GM12872 (cell line): ENCODE results near the gene PDE4C.

Experiments used
- TF ChIP-seq, protein P1 (sequence below): IDR thresholded peaks from 3 replicates; pipeline ENCODE4 v1.5.1; 2011; ENCODE audit warnings: low read depth, mild to moderate bottlenecking, low read length, moderate library complexity; ENCODE audit not compliant: insufficient read depth

The PDE4C gene

DNA sequence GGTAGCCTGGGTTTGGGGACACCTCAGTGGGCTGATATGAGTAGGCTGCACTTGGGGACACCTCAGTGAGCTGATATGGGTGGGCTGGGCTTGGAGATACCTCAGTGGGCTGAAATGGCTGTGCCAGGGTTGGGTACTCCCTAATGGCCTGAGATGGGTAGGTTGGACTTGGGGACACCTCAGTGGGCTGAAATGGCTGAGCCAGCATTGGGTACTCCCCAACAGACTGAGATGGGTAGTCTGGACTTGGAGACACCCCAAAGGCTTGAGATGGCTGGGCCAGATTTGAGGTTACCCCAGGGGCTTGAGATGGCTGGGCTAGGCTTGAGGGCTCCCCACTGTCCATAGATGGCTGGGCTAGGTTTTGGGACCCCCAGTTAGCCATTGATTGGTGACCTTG is 35.9 kb upstream of the PDE4C start:
- TF ChIP-seq, protein P1, sequence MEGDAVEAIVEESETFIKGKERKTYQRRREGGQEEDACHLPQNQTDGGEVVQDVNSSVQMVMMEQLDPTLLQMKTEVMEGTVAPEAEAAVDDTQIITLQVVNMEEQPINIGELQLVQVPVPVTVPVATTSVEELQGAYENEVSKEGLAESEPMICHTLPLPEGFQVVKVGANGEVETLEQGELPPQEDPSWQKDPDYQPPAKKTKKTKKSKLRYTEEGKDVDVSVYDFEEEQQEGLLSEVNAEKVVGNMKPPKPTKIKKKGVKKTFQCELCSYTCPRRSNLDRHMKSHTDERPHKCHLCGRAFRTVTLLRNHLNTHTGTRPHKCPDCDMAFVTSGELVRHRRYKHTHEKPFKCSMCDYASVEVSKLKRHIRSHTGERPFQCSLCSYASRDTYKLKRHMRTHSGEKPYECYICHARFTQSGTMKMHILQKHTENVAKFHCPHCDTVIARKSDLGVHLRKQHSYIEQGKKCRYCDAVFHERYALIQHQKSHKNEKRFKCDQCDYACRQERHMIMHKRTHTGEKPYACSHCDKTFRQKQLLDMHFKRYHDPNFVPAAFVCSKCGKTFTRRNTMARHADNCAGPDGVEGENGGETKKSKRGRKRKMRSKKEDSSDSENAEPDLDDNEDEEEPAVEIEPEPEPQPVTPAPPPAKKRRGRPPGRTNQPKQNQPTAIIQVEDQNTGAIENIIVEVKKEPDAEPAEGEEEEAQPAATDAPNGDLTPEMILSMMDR, result no peak

DNA sequence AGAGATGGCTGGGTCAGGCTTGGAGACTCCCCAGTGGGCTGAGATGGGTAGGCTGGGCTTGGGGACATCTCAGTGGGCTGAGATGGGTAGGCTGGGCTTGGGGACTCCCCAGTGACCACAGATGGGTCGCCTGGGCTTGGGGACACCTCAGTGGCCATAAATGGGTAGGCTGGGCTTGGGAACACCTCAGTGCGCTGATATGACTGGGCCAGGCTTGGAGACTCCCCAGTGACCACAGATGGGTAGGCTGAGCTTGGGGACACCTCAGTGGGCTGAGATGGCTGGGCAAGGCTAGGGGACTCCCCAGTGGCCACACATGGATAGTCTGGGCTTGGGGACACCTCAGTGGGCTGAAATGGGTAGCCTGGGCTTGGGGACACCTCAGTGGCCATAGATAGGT is 35.2 kb upstream of the PDE4C start:
- TF ChIP-seq, protein P1, result no peak

DNA sequence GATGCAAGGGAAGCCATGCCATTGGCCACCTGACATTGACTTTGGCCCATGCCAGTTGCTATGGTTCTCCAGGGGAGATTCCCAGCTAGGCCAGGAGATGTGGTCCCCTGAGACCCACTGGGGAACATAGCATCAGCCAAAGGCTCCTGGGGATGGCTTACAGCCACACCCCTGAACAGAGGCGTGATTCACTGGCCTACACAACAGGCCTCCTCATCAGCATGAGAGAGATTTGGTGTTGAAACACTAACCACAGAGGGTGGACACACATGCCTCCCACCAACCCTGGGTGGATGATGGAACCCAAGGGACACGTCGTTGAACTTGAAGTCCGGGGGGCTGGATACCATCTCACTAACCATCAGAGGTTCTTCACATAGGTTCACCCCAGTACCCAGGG is 33.7 kb upstream of the PDE4C start:
- TF ChIP-seq, protein P1, result no peak

DNA sequence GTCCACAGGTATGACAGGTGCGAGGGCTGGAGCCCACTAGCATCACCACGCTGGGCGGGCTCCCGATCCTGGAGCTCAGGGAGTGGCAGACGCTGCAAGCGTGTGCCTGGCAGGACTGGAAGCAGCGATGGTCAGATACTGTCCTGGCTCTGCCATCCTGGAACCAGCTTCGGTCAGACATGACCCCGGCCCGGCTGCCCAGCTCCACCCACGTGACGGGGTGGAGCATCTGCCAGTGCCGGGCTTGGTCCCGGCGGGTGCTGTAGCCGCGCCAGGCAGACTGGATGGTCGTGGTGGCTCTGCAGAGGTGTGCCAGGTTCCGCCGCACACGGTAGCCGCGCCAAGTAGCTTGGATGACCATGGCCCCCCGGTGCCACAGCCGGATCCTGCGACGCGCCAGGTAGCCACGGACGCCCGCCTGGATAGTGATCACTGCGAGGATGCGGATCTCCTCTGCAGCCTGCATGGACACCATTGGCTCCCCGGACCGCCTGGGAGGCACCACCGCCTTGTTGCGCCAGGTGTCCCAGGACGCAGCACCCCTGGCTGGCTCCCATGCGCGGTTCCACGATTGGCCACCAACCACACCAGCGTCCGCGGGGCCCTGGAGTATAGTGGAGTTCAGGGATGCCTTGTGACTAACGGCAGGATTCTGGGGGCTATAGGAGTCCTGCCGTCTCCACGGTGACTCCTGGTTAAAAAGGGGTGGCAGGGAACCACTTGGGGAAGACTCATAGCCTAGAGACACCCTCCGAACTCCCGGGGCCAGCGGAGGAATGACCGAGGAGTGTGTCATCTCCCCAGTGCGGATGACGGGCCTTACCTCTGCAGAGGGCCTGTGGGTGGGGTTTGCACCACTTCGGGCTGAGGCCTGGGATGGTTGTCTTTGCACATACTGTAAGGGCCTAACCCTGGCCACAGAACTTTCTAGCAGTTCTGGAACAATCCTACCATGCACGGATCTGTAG is 31.5 kb upstream of the PDE4C start:
- TF ChIP-seq, protein P1, result no peak

DNA sequence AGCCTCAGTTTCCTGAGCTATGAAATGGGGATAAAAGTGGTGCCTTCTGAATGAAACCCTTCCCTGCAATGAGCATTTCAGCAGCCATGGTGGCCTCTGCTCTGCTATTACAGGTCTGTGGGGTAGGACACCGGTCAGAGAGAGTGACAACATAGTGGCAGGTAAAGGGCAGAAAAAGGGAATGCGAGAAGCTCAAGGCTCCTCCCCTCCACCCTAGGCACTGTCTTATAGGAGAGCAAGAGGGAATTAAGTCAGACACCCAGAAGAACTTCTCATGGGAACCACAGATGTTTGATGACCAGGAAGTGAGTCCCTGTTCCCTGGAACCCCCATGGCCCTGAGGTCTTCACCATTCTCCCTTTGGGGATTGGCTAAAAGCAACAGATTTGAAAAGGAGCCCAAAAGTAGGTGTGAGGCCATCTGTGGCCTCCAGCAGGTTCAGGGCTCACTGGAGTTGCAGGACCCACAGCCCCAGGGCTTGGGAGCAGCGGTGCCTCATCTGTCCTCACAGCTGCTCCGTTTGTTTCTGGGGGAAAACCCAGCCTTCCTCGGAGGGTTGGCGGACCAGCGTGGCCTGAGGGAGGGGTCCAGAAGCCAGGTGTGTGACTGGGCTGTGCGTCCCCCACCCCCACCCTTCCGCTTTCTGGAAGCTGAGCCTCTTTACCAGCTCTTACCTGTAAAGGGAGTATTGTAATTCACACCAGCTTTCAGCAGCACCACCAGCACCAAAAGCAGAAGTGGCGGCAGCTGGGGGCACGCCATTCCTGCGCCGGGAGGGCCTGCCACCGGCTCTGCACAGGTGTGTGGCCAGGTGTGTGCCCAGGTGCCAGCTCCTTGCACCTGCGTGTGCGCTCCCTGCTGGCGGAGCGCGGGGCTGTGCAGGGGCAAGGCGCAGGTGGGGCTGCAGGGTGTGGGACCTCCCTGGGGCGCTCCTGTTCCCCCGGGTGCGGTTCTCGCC is 28.6 kb upstream of the PDE4C start:
- TF ChIP-seq, protein P1, result peak; percentile 25; the same call in 1 of the 3 replicates

DNA sequence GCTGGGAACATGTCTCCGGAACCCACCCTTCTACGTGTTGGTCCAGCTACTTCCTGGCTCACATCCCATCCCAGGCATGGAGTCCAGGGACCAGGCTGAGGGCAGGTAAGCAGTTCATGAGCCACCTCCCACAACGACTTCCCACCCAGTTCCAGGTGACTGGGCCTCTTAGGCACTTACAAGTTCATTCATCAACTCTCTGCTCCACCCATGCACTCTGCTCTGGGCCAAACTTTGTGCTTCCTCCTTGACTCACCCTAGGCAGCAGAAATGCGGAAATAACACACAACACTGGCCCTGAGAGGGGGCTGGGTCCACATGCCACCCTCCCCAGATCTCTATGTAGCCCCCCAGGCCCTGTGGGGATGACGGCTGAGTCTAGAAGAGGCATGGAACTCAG is 27.5 kb upstream of the PDE4C start:
- TF ChIP-seq, protein P1, result no peak

DNA sequence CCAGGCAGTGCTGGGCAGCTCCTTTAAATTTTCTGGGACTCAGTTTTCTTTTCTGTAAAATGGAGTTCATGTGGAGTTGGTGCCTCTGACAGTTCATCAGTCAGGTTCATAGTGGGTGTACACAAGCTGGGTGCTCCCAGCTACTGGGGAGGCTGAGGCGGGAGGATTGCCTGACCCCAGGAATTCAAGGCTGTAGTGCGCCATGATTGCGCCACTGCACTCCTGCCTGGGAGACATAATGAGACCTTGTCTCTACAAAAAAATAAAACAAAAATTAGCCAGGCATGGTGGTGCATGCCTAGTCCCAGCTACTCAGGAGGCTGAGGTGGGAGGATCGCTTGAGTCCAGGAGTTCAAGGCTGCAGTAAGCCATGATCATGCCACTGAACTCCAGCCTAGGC is 26.9 kb upstream of the PDE4C start:
- TF ChIP-seq, protein P1, result no peak
